MM.1S (cell line): ENCODE results near the gene FAM131C.

Experiments
- DNase-seq: peaks from one replicate; pipeline ENCODE4 v3.0.0-alpha.2; 2015
- H2AFZ ChIP-seq: fragments of 300-600 bp; sonication (generic); 2 replicates; pipeline ENCODE4 v1.6.0; 2016; ENCODE audit warnings: antibody characterized with exemption, low read length
- H3F3A ChIP-seq: fragments of 300-600 bp; sonication (generic); 2 replicates; pipeline ENCODE4 v1.6.1; 2016; ENCODE audit warnings: mild to moderate bottlenecking, antibody characterized with exemption, low read length, moderate library complexity, mixed read lengths; ENCODE audit not compliant: insufficient read depth
- H3K27ac ChIP-seq: fragments of 300-600 bp; sonication (generic); 2 replicates; pipeline ENCODE4 v1.5.1; 2016; ENCODE audit warnings: mild to moderate bottlenecking, low read length
- H3K27me3 ChIP-seq: fragments of 300-600 bp; sonication (generic); replicated peaks from 2 replicates; pipeline ENCODE4 v1.6.0; 2016; ENCODE audit warnings: low read length; ENCODE audit not compliant: insufficient read depth
- H3K36me3 ChIP-seq: fragments of 300-600 bp; sonication (generic); replicated peaks from 2 replicates; pipeline ENCODE4 v1.6.1; 2016; ENCODE audit warnings: mild to moderate bottlenecking, low read length, mixed read lengths; ENCODE audit not compliant: insufficient read depth
- H3K4me1 ChIP-seq: fragments of 300-600 bp; sonication (generic); 2 replicates; pipeline ENCODE4 v1.6.1; 2016; ENCODE audit warnings: low read length, mixed read lengths
- H3K4me2 ChIP-seq: fragments of 300-600 bp; sonication (generic); 2 replicates; pipeline ENCODE4 v1.6.0; 2016; ENCODE audit warnings: low read depth, low read length
- H3K4me3 ChIP-seq: fragments of 300-600 bp; sonication (generic); 2 replicates; pipeline ENCODE4 v1.5.1; 2016; ENCODE audit warnings: low read length, mixed read lengths
- H3K79me2 ChIP-seq: fragments of 300-600 bp; sonication (generic); 2 replicates; pipeline ENCODE4 v1.6.1; 2016; ENCODE audit warnings: mixed run types, low read length, mixed read lengths
- H3K9ac ChIP-seq: fragments of 300-600 bp; sonication (generic); 2 replicates; pipeline ENCODE4 v1.6.1; 2016; ENCODE audit warnings: low read length, mixed read lengths
- H3K9me2 ChIP-seq: fragments of 300-600 bp; sonication (generic); replicated peaks from 2 replicates; pipeline ENCODE4 v1.6.1; 2016; ENCODE audit warnings: mild to moderate bottlenecking, low read length, mixed read lengths; ENCODE audit not compliant: insufficient read depth
- H3K9me3 ChIP-seq: fragments of 300-600 bp; sonication (generic); replicated peaks from 2 replicates; pipeline ENCODE4 v1.6.1; 2016; ENCODE audit warnings: mild to moderate bottlenecking, low read length, mixed read lengths; ENCODE audit not compliant: insufficient read depth
- H4K20me1 ChIP-seq: fragments of 300-600 bp; sonication (generic); 2 replicates; pipeline ENCODE4 v1.6.1; 2016; ENCODE audit warnings: mild to moderate bottlenecking, low read length, moderate library complexity, mixed read lengths; ENCODE audit not compliant: insufficient read depth
- EZH2 ChIP-seq: fragments of 300-600 bp; sonication (generic); optimal IDR thresholded peaks from 2 replicates; pipeline ENCODE3; 2017; ENCODE audit warnings: low read depth, mild to moderate bottlenecking, antibody characterized with exemption, low read length, mixed read lengths
- EZH2phosphoT487 ChIP-seq: fragments of 300-600 bp; sonication (generic); IDR thresholded peaks from 2 replicates; pipeline ENCODE4 v1.6.1; 2018; ENCODE audit warnings: antibody characterized with exemption, low read length
- TF ChIP-seq, protein P1 (sequence below): fragments of 300-600 bp; sonication (generic); IDR thresholded peaks from 2 replicates; pipeline ENCODE4 v1.5.1; 2016; ENCODE audit warnings: antibody characterized with exemption, low read length, mixed read lengths

FAM131C gene, protein sequence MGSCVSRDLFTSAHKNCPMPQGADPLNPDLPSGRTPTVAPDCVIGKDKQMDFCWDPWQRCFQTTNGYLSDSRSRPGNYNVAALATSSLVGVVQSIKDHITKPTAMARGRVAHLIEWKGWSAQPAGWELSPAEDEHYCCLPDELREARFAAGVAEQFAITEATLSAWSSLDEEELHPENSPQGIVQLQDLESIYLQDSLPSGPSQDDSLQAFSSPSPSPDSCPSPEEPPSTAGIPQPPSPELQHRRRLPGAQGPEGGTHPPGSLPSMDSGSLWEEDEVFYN

DNA sequence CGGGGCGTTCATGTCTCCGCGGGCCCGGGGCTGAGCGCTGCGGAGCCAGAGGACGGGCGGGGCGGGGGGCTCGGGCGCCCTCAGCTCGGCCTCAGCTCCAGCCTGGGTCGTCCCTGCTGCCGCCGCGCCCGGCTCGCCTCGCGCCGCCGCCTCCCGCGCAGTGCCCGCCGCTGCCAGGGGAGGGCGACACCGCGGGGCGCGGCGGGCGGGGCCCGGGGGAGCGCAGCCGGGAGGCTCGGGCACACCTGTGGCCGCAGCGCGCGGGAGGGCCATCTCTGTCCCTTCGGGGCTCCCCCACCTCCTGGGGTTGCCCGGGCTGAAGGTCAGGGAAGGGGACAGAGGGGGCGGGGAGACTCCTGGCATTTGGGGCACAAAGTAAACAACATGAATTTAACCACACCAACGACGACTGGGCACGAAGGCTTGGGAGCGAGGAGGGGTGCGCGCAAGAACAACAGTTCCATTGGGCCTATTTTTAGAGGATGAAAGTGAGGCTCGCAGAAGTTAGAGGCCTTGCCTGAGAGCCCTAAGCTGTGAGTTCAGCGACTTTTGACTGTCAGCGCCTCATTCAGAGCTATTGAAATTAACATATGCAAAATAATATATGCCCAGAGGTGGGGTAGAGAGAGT lies at the start of gene FAM131C:
Gene FAM131C (minus strand): TSS at position 162 of the 630 bp plus-strand sequence. CDS start 209 bp downstream, outside the sequence.
- H3K9ac ChIP-seq = peak within 1 kb of the TSS; percentile 55; the same call in 1 of the 2 replicates
- H3K4me2 ChIP-seq = peak within 1 kb of the TSS; percentile 91
- peak within 1 kb of the TSS; percentile 89 for H2AFZ ChIP-seq

DNA sequence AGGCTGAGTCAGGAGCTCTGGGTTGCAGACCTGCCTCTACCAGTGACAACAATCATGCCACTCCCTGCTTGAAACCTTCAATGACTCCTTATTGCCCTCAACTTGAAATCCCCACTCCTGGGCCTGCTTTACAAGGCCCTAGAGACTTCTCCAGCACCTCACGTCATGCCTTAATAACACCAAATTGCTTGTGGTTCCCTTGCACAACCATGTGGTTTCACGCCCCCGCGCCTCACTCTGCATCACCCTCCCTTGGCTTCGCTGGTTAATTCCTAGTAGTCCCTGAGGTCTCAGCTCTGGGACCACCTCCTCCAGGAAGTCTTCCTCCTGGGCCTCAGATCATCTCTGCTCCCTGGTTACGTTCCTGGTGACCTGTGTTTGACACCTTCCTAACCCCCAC lies 49.5 kb upstream of the FAM131C start:
- Histone ChIP-seq H3K4me2 (no peak overlapping the region), H3K4me1 (no peaks in the 10 kb centered on the region), H3K4me3 (no peak overlapping the region), H2AFZ (no peak overlapping the region), H3K27ac (no peak overlapping the region), H4K20me1 (no peaks in the 10 kb centered on the region), H3F3A (no peaks in the 10 kb centered on the region), H3K36me3 (no peaks in the 10 kb centered on the region), H3K9me3 (no peaks in the 10 kb centered on the region), H3K27me3 (peaks cover 94% of the 10 kb centered on the region), H3K9ac (no peak overlapping the region), H3K79me2 (no peaks in the 10 kb centered on the region), H3K9me2 (no peaks in the 10 kb centered on the region)
- DNase-seq = no peak
- no peak for TF ChIP-seq EZH2
- TF ChIP-seq, protein P1, sequence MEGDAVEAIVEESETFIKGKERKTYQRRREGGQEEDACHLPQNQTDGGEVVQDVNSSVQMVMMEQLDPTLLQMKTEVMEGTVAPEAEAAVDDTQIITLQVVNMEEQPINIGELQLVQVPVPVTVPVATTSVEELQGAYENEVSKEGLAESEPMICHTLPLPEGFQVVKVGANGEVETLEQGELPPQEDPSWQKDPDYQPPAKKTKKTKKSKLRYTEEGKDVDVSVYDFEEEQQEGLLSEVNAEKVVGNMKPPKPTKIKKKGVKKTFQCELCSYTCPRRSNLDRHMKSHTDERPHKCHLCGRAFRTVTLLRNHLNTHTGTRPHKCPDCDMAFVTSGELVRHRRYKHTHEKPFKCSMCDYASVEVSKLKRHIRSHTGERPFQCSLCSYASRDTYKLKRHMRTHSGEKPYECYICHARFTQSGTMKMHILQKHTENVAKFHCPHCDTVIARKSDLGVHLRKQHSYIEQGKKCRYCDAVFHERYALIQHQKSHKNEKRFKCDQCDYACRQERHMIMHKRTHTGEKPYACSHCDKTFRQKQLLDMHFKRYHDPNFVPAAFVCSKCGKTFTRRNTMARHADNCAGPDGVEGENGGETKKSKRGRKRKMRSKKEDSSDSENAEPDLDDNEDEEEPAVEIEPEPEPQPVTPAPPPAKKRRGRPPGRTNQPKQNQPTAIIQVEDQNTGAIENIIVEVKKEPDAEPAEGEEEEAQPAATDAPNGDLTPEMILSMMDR = no peak
- TF ChIP-seq EZH2phosphoT487 = no peak

More for the DNA sequence above, at the start of gene FAM131C:
- Histone ChIP-seq H3F3A (peaks cover 8% of the 10 kb centered on the region; the same call in 1 of the 2 replicates), H3K9me3 (no peaks in the 10 kb centered on the region), H3K9me2 (no peaks in the 10 kb centered on the region), H3K79me2 (no peaks in the 10 kb centered on the region), H4K20me1 (no peaks in the 10 kb centered on the region), H3K4me1 (peaks cover 6% of the 10 kb centered on the region), H3K27ac (peak within 1 kb of the TSS; percentile 74), H3K4me3 (peak within 1 kb of the TSS; percentile 64), H3K36me3 (no peaks in the 10 kb centered on the region), H3K27me3 (peaks cover 6% of the 10 kb centered on the region)
- DNase-seq = peak; percentile 89
- TF ChIP-seq, protein P1 = peak; percentile 17
- TF ChIP-seq EZH2phosphoT487 = no peak
- TF ChIP-seq EZH2 = no peak

DNA sequence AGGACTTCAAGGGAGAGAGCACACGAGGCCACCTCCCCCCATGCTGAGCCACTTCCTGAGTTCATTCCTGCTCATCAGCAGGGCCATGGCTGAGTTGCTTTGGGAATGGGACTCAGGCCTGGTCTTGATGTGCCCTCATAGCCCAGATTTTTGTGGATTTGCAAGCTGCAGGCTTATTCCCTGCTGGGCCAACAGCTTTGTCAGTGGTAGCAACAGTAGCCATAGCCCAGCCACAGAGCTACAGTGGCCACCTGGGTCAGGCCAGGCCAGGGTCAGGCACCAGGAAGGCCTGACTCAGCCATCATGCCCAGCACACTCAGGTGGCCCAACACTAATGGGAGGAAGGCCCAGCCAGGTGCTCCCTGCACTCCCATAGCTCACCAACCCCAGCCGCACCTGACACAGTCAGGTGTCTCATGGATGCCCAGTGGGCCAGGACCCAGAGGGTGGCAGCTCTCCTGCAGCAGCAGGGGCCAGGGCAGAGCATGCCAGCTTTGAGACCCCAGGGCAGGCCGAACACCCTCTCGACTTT lies 49.0 kb upstream of the FAM131C start:
- Histone ChIP-seq H3K4me2 (no peak overlapping the region), H4K20me1 (no peaks in the 10 kb centered on the region), H3K27me3 (peaks cover 94% of the 10 kb centered on the region), H3K9me2 (no peaks in the 10 kb centered on the region), H3K9ac (no peak overlapping the region), H3F3A (no peaks in the 10 kb centered on the region), H3K27ac (no peak overlapping the region), H3K4me3 (no peak overlapping the region), H3K36me3 (no peaks in the 10 kb centered on the region), H3K79me2 (no peaks in the 10 kb centered on the region), H3K9me3 (no peaks in the 10 kb centered on the region), H3K4me1 (no peaks in the 10 kb centered on the region), H2AFZ (no peak overlapping the region)
- TF ChIP-seq, protein P1 = no peak
- TF ChIP-seq EZH2 = no peak
- TF ChIP-seq EZH2phosphoT487 = no peak
- no peak for DNase-seq
